ENCODE data around the gene CDHR4.
"Not testable (repeated sequence)": the region's sequence is repeated elsewhere in the genome, so short reads cannot be mapped to it uniquely, and the experiment has no call there.

CDHR4 gene

GRCh38 chr3:49780080-49780974 is 19.3 kb downstream of the CDHR4 start:
- no peak for DNase-seq

DNA sequence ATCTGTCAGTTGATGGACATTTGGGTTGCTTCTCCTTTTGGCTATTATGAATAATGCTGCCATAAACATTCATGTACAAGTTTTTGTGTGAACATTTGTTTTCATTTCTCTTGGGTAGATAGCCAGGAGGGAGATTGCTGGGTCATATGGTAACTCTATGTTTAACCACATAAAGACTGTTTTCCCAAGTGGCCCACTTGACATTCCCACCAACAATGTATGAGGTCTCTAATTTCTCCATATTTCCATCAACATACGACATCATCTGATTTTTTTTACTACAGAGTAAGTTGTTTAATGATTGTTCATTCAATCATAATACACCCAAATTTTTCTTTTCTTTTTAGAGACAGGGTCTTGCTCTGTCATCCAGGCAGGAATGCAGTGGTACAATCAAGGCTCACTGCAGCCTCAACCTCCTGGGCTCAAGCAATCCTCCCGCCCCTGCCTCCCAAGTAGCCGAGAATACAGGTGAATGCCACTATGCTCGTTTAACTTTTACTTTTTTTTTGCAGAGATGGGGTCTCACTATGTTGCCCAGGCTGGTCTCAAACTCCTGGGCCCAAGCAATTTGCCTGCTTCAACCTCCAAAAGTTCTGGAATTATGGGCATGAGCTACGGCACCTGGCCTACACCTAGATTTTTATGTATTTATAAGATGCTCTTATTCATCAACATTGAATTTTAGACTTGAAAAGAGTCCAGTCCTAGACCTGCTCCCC is 20.2 kb downstream of the CDHR4 start:
- no peak for DNase-seq

GRCh38 chr3:49776101-49776500 is 23.6 kb downstream of the CDHR4 start:
- DNase-seq, result not testable (repeated sequence)

GRCh38 chr3:49775538-49775937 is 24.1 kb downstream of the CDHR4 start:
- DNase-seq, result no peak

GRCh38 chr3:49772703-49773102 is 27.0 kb downstream of the CDHR4 start:
- DNase-seq, result no peak

GRCh38 chr3:49771340-49771938 is 28.2 kb downstream of the CDHR4 start:
- DNase-seq, result no peak

- no peak for DNase-seq
Observed at GRCh38 chr3:49769926-49770325, 29.7 kb downstream of the CDHR4 start.

GRCh38 chr3:49769286-49769915 is 30.3 kb downstream of the CDHR4 start:
- DNase-seq, result no peak

- no peak for DNase-seq
Observed at GRCh38 chr3:49763981-49764380, 35.7 kb downstream of the CDHR4 start.

DNA sequence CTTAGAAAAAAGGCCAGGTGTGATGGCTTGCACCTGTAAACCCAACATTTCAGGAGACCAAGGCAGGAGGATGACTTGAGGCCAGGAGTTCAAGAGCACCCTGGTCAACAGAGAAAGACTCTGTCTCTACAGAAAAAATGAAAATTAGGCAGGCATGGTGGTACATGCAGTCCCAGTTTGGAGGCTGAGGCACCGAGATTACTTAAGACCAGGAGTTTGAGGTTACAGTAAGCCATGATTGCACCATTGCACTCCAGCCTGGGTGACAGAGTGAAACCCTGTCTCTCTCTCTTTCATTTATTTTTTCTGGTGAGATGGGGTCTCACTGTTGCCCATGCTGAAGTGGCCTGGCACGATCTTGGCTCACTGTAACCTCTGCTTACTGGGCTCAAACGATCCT is 38.0 kb downstream of the CDHR4 start:
- no peak for DNase-seq

DNA sequence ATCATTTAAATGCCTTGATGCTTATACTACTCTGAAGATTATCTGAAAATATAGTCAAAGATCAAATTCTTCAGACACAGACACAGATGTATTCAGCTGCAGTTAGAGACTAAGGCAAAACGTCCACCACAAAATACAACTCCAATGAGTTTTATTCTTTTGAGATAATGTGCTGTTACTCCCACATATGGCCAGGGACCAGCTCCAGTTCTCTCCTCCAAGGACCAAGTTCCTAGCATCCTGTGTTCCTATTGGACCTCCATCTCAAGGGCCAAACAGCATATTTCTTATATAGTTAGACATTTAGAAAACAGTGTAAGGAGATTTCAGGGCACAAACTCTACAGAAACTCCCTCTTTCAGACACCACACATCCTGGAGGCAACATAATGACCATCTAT is 40.4 kb downstream of the CDHR4 start:
- DNase-seq, result no peak

DNA sequence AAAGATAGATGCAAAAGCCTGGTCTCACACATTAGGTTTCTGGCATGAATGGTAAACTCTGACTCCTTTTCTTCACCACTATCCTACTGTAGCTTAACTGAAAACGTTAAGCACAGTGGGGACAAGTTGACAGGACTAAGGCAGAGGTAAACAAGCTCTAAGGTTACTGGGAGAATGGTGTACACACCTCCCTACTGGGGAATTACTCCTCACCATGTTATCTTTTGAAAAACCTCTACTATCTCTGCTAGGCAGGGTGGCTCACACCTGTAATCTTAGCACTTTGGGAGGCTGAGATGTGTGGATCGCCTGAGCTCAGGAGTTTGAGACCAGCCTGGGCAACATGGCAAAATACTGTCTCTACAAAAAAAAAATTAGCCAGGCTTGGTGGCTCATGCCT is 42.5 kb downstream of the CDHR4 start:
- DNase-seq, result no peak

GRCh38 chr3:49756036-49756435 is 43.6 kb downstream of the CDHR4 start:
- no peak for DNase-seq

DNA sequence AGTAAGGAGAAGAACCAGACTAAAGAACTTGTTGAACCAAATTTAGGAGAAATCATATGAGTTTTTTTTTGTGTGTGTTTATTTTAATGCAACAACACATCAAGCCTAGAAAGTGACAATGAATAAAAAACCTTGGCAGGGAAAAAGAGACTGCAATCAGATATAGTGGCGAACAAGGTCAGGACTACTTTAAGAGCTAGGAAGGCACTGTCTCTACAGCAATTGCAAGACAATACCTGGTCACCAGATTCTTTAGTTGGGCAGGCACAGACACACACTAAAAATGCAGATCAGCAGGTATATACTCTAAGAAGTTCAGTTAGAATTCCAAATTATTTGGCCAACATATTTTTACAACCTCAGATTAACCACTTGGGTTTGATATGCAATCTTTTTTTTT is 45.1 kb downstream of the CDHR4 start:
- no peak for DNase-seq

GRCh38 chr3:49751501-49751900 is 48.2 kb downstream of the CDHR4 start:
- no peak for DNase-seq

DNA sequence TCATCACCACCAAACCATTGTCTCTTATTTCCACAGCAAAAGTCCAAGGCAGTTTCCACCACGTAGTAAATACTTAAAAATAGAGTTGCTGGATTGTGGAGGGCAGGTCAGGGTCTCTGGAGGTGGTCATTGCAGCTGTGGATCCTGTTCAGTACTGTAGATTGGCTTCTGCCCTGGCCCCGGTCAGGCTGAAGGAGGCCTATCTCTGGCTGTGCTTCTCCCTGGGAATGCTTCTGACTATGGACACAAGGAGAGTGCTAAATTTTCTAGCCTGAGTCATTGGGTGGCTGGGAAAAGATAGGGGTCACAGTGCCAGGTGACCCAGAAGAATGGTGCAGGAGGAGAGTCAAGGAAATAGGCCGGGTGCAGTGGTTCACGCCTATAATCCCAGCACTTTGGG is 49.6 kb downstream of the CDHR4 start:
- no peak for DNase-seq

DNA sequence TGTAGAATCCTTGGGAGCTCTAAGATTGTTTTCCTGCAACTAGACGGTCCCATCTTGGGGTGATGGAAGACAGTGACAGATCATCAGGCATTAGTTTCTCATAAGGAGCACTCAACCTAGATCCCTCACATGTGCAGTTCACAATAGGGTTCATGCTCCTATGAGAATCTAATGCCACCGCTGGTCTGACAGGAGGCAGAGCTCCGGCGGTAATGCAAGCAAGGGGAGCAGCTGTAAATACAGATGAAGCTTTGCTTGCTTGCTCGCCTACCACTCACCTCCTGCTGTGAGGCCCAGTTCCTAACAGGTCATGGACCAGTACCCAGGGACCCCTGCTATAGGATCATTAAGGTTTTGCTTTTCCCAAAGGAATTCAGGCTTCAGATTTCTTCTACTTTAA is 50.8 kb downstream of the CDHR4 start:
- DNase-seq, result not testable (repeated sequence)

- no peak for DNase-seq
Observed at GRCh38 chr3:49747792-49748480, 51.7 kb downstream of the CDHR4 start.

DNA sequence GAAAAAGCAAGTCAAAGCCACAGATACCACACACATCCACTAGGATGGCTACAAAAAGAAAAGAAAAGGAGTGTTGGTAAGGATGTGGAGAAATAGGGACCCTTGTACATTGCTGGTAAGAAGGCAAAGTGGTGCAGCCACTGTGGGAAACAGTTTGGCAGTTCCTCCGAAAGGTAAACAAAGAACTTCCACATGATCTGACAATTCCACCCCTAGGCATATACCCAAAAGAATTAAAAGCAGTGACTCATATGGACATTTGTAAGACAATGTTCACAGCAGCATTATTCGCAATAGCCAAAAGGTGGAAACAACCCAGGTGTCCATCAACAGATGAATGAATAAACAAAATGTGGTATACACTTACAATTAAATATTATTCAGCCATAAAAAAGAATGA is 53.7 kb downstream of the CDHR4 start:
- DNase-seq, result no peak
